ENCODE measurements around the gene PTPRCAP. TPM values are rescaled to one million over a fixed set of nuclear protein-coding genes. Genes with fewer than 3 reads are reported as not detected.

Gene PTPRCAP
- total and polyA plus RNA-seq, 9 of the 15 experiments (the other 6 are each of a cell fraction or from before 2014, with no cell fraction given) = 0.22 to 2.0 (median 1.1) TPM; not detected in 4

DNA sequence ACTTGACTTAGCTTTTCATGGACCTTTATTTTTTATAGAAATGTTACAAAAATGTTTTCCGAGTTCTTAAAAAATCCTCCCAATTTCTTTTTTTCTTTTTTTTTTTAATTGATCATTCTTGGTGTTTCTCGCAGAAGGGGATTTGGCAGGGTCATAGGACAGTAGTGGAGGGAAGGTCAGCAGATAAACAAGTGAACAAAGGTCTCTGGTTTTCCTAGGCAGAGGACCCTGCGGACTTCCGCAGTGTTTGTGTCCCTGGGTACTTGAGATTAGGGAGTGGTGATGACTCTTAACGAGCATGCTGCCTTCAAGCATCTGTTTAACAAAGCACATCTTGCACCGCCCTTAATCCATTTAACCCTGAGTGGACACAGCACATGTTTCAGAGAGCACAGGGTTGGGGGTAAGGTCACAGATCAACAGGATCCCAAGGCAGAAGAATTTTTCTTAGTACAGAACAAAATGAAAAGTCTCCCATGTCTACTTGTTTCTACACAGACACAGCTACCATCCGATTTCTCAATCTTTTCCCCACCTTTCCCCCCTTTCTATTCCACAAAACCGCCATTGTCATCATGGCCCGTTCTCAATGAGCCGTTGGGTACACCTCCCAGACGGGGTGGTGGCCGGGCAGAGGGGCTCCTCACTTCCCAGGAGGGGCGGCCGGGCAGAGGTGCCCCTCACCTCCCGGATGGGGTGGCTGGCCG, 40.0 kb upstream of the PTPRCAP start (continued):
- TF ChIP-seq PKNOX1 (IDR thresholded peaks at IDR 0.05) (0 out of 2 replicates have a peak, but pooled peaks have one; percentile 6), L3MBTL2 (IDR thresholded peaks at IDR 0.05) (peak; percentile 45; the same call in 1 of the 2 replicates), TRIM28 (IDR thresholded peaks at IDR 0.05) (0 out of 2 replicates have a peak, but pooled peaks have one; percentile 30), FOSL1 (tag; conservative IDR thresholded peaks at IDR 0.05) (peak; percentile 39; the same call in 1 of the 2 replicates), TRIM24 (IDR thresholded peaks at IDR 0.05) (peak in 1 of 2 experiments; percentile 45; a peak in 1 of 4 replicates), DPF2 (IDR thresholded peaks at IDR 0.05) (peak; percentile 85), MLLT1 (IDR thresholded peaks at IDR 0.05) (peak in 1 of 2 experiments; percentile 15; a peak in 1 of 4 replicates), FOXK2 (conservative IDR thresholded peaks at IDR 0.05 in 1 of 2, IDR thresholded peaks at IDR 0.05 in 1 of 2; ENCODE audit: low read depth in 2 of 2) (peak; percentile 82 to 85; a peak in 3 of 4 replicates), CC2D1A (IDR thresholded peaks at IDR 0.05) (peak; percentile 80; the same call in 1 of the 2 replicates), CXXC5 (CRISPR knock-in tag; IDR thresholded peaks at IDR 0.05) (peak; percentile 32; the same call in 1 of the 2 replicates), MNT (conservative IDR thresholded peaks at IDR 0.05) (peak; percentile 71 to 78), SMARCA5 (IDR thresholded peaks at IDR 0.05) (0 out of 2 replicates have a peak, but pooled peaks have one; percentile 12), NR2C1 (IDR thresholded peaks at IDR 0.05) (peak; percentile 68), NR2C1 (tag; IDR thresholded peaks at IDR 0.05) (0 out of 2 replicates have a peak, but pooled peaks have one; percentile 25), KDM1A (IDR thresholded peaks at IDR 0.05) (peak; percentile 56 to 63; a peak in 3 of 4 replicates), SOX6 (IDR thresholded peaks at IDR 0.05) (peak; percentile 70; the same call in 1 of the 2 replicates), NCOA1 (IDR thresholded peaks at IDR 0.05; ENCODE audit: low read depth) (peak; percentile 15; the same call in 1 of the 2 replicates)
